Thoracic aorta (tissue), 2 donors: ENCODE results near the gene SLC9A7. TPM values are rescaled to one million over a fixed set of nuclear protein-coding genes. Genes with fewer than 3 reads are reported as not detected.

Experiments
- ATAC-seq: fragments of 150-250 bp; one replicate; pipeline ENCODE4 v1.8.0; 2017; ENCODE audit warnings: low read depth; ENCODE audit not compliant: insufficient number of reproducible peaks, low FRiP score
- DNase-seq: peaks from one replicate; pipeline ENCODE4 v3.0.0-alpha.2; 2020; ENCODE audit warnings: low spot score
- H3K27ac ChIP-seq, 2 donors: fragments of 200-600 bp; sonication (generic); 1 replicate in 1 of 2; 2 replicates in 1 of 2; pipeline ENCODE4 v1.5.1; 2016; ENCODE audit warnings: mild to moderate bottlenecking in 2 of 2, moderate library complexity in 2 of 2
- H3K27me3 ChIP-seq: fragments of 200-600 bp; sonication (generic); replicated peaks from 2 replicates; pipeline ENCODE4 v1.6.0; 2016; ENCODE audit warnings: mild to moderate bottlenecking; ENCODE audit not compliant: insufficient read depth
- H3K36me3 ChIP-seq: fragments of 200-600 bp; sonication (generic); one replicate; pipeline ENCODE4 v1.5.1; 2016
- H3K4me1 ChIP-seq, 2 donors: fragments of 200-600 bp; sonication (generic); 1 replicate in 1 of 2; 2 replicates in 1 of 2; pipeline versions ENCODE4 v1.5.1 to v1.6.0; 2016; ENCODE audit warnings: low read depth in 2 of 2, mild to moderate bottlenecking in 1 of 2; ENCODE audit not compliant: control insufficient read depth in 1 of 2
- H3K4me3 ChIP-seq: fragments of 200-600 bp; sonication (generic); 2 replicates; pipeline ENCODE4 v1.5.1; 2016; ENCODE audit warnings: mild to moderate bottlenecking
- H3K9me3 ChIP-seq: fragments of 200-600 bp; sonication (generic); 2 replicates; pipeline ENCODE4 v1.5.1; 2016
- CTCF ChIP-seq: fragments of 200-600 bp; sonication (generic); IDR thresholded peaks from one replicate; pipeline ENCODE4 v1.5.1; 2019; ENCODE audit warnings: antibody characterized with exemption
- total RNA-seq, 2 donors: library from RNA; depleted of rRNA; stranded (reverse); fragments of >200 nt; gene quantifications; one replicate each; pipeline versions ENCODE4 v1.1.0 to v1.2.3, GENCODE V29; 2016

The SLC9A7 gene
- total RNA-seq, 2 donors from 2014 or later, result 6.7 to 12.2 TPM

- Histone ChIP-seq H3K9me3 (no peaks in the 10 kb centered on the region), H3K36me3 (no peaks in the 10 kb centered on the region), H3K27me3 (no peaks in the 10 kb centered on the region), H3K4me3 (no peak overlapping the region), H3K27ac (no peak overlapping the region), H3K4me1 (no peaks in the 10 kb centered on the region)
- no peak for TF ChIP-seq CTCF
- no peak for ATAC-seq
- no peak for DNase-seq
Observed at GRCh38 chrX:46599051-46599560, 159.8 kb downstream of the SLC9A7 start.

GRCh38 chrX:46597771-46598170, 161.1 kb downstream of the SLC9A7 start:
- no peak for ATAC-seq
- Histone ChIP-seq H3K36me3 (no peaks in the 10 kb centered on the region), H3K27me3 (no peaks in the 10 kb centered on the region), H3K4me3 (no peak overlapping the region), H3K4me1 (no peaks in the 10 kb centered on the region), H3K27ac (no peak overlapping the region), H3K9me3 (no peaks in the 10 kb centered on the region)
- TF ChIP-seq CTCF, result no peak
- DNase-seq, result no peak

- ATAC-seq, result no peak
- Histone ChIP-seq H3K4me1 (no peaks in the 10 kb centered on the region), H3K27ac (no peak overlapping the region), H3K27me3 (no peaks in the 10 kb centered on the region), H3K9me3 (no peaks in the 10 kb centered on the region), H3K36me3 (no peaks in the 10 kb centered on the region), H3K4me3 (no peak overlapping the region)
- no peak for DNase-seq
- no peak for TF ChIP-seq CTCF
Observed at GRCh38 chrX:46597208-46597607, 161.7 kb downstream of the SLC9A7 start.

- no peaks in the 10 kb centered on the region for H3K4me1 ChIP-seq
- DNase-seq (no peak), ATAC-seq (no peak)
- TF ChIP-seq CTCF, result no peak
- H3K4me3 ChIP-seq, result no peak overlapping the region
- no peaks in the 10 kb centered on the region for H3K9me3 ChIP-seq
- H3K27me3 ChIP-seq, result no peaks in the 10 kb centered on the region
- H3K36me3 ChIP-seq, result no peaks in the 10 kb centered on the region
- H3K27ac ChIP-seq, result no peak overlapping the region
Observed at GRCh38 chrX:46595084-46595483, 163.8 kb downstream of the SLC9A7 start.

- DNase-seq (no peak), ATAC-seq (no peak)
- H3K27ac ChIP-seq, result peak overlapping the region in 1 of 2 donors; percentile 77
- no peak overlapping the region for H3K4me3 ChIP-seq
- no peaks in the 10 kb centered on the region for H3K27me3 ChIP-seq
- peaks cover 4 to 38% of the 10 kb centered on the region in 2 donors for H3K4me1 ChIP-seq
- H3K9me3 ChIP-seq, result no peaks in the 10 kb centered on the region
- TF ChIP-seq CTCF, result no peak
- no peaks in the 10 kb centered on the region for H3K36me3 ChIP-seq
Observed at GRCh38 chrX:46589977-46590723, 168.8 kb downstream of the SLC9A7 start.
